ENCODE data around the gene ZBTB16. TPM values are rescaled to one million over a fixed set of nuclear protein-coding genes. Genes with fewer than 3 reads are reported as not detected.

ZBTB16 gene
- total RNA-seq, 1 donor = under 0.01 TPM

DNA sequence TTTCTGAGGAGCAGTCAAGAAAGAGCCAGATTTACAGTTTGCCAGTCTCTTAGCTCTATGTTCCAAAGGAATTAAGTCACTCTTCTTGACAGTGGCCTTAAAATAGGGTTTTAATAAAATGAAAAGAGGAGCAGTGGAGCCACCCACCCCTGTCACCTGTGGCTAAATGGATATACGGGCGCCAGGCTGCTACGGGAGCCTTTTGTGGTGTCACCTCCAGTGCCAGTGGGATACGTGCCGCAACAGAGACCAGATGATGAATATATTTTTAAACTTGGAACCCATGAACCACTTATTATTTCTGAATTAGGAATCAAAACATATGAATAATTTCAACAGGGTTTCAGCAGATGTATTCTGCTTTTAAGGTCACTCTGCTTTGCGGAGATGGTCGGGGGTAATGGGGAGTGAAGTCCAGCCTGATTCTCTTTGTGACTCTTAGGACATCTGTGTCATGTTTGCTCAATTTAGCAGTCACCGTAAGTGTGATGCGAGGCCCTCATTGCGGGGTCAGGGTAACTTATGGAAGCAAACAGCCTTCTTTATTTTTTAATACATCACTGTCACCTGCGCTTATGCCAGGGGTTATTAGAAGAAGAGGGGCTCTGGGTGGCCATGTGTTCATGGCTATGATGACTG, 64.3 kb downstream of the ZBTB16 start:
- Histone ChIP-seq H3K4me3 (ENCODE audit: insufficient read depth, low read length) (no peak overlapping the region), H3K9me3 (ENCODE audit: low read depth, low read length) (no peaks in the 10 kb centered on the region), H3K79me2 (ENCODE audit: insufficient read depth, low read length) (no peaks in the 10 kb centered on the region), H3K36me3 (ENCODE audit: insufficient read depth, low read length) (no peaks in the 10 kb centered on the region), H3K4me2 (ENCODE audit: insufficient read depth, low read length) (no peak overlapping the region), H3K27ac (ENCODE audit: low read depth, low read length) (no peak overlapping the region), H4K20me1 (ENCODE audit: insufficient read depth, low read length) (no peaks in the 10 kb centered on the region), H3K4me1 (ENCODE audit: insufficient read depth, low read length) (no peaks in the 10 kb centered on the region), H2AFZ (ENCODE audit: low read length) (no peak overlapping the region), H3K27me3 (ENCODE audit: insufficient read depth, low read length) (peaks cover 57% of the 10 kb centered on the region)
- TF ChIP-seq CTCF (IDR thresholded peaks at IDR 0.05; ENCODE audit: extremely low read depth, low read depth, low read length) = no peak
- DNase-seq (ENCODE audit: insufficient read length, low spot score, missing footprints) = no peak

DNA sequence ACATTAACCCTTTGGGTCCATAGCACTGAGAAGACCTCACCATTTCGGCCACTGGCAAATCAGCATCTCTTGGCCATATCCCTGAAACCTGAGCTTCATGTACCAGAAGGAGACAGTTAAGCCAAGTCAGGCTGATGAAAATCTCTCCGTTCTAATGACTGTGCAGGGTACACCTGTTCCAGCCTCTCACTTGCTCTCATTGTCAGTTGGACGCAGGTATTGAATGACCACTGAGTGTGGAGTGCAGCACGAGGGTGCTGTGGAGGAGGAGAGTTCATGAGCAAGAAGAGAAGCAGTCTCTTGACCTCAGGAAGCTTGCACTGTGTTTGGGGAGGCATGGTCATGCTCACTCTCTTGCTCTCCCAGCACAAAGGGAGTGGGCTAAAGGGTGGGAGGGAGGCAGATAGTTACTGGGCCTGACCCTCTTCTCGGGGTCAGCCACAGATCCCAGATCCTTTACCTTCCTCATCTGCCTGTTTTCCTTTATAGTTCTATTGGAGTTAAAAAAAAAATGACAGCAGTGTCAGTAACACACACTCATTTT, 65.2 kb downstream of the ZBTB16 start:
- Histone ChIP-seq H3K27me3 (ENCODE audit: insufficient read depth, low read length) (peaks cover 61% of the 10 kb centered on the region), H3K27ac (ENCODE audit: low read depth, low read length) (no peak overlapping the region), H3K4me2 (ENCODE audit: insufficient read depth, low read length) (no peak overlapping the region), H4K20me1 (ENCODE audit: insufficient read depth, low read length) (no peaks in the 10 kb centered on the region), H3K9me3 (ENCODE audit: low read depth, low read length) (no peaks in the 10 kb centered on the region), H3K4me3 (ENCODE audit: insufficient read depth, low read length) (no peak overlapping the region), H2AFZ (ENCODE audit: low read length) (no peak overlapping the region), H3K36me3 (ENCODE audit: insufficient read depth, low read length) (no peaks in the 10 kb centered on the region), H3K4me1 (ENCODE audit: insufficient read depth, low read length) (no peaks in the 10 kb centered on the region), H3K79me2 (ENCODE audit: insufficient read depth, low read length) (no peaks in the 10 kb centered on the region)
- no peak for TF ChIP-seq CTCF (IDR thresholded peaks at IDR 0.05; ENCODE audit: extremely low read depth, low read depth, low read length)
- DNase-seq (ENCODE audit: insufficient read length, low spot score, missing footprints) = no peak

DNA sequence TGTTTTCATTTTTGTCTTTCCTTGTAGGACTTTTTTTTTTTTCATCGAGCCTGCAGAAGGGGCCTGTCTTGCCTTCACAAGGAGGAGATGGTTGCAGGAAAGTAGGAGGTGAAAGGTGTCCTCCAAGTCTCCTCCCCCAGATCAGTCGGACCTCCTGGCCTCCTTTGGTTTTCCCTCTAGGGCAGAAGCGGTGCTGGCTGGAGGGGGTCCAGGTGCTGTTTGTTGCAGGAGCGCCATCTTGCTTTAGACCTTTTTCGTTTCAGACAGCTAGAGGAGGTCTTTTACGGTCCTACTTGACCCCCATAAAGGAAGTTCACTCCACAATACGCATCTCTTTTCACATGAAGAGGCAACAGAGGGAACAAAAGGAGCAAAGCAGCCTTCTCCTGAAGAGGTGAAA, 66.0 kb downstream of the ZBTB16 start:
- peaks cover 59% of the 10 kb centered on the region for H3K27me3 ChIP-seq (ENCODE audit: insufficient read depth, low read length)
- no peaks in the 10 kb centered on the region for H3K4me1 ChIP-seq (ENCODE audit: insufficient read depth, low read length)
- H3K4me2 ChIP-seq (ENCODE audit: insufficient read depth, low read length) = no peak overlapping the region
- H3K4me3 ChIP-seq (ENCODE audit: insufficient read depth, low read length) = no peak overlapping the region
- H3K9me3 ChIP-seq (ENCODE audit: low read depth, low read length) = no peaks in the 10 kb centered on the region
- H4K20me1 ChIP-seq (ENCODE audit: insufficient read depth, low read length) = no peaks in the 10 kb centered on the region
- no peaks in the 10 kb centered on the region for H3K36me3 ChIP-seq (ENCODE audit: insufficient read depth, low read length)
- DNase-seq (ENCODE audit: insufficient read length, low spot score, missing footprints) = no peak
- H3K27ac ChIP-seq (ENCODE audit: low read depth, low read length) = no peak overlapping the region
- no peak overlapping the region for H2AFZ ChIP-seq (ENCODE audit: low read length)
- no peak for TF ChIP-seq CTCF (IDR thresholded peaks at IDR 0.05; ENCODE audit: extremely low read depth, low read depth, low read length)
- H3K79me2 ChIP-seq (ENCODE audit: insufficient read depth, low read length) = no peaks in the 10 kb centered on the region

- TF ChIP-seq CTCF (IDR thresholded peaks at IDR 0.05; ENCODE audit: extremely low read depth, low read depth, low read length) = no peak
- DNase-seq (ENCODE audit: insufficient read length, low spot score, missing footprints) = no peak
- no peaks in the 10 kb centered on the region for H3K9me3 ChIP-seq (ENCODE audit: low read depth, low read length)
- H3K4me3 ChIP-seq (ENCODE audit: insufficient read depth, low read length) = no peak overlapping the region
- no peaks in the 10 kb centered on the region for H3K4me1 ChIP-seq (ENCODE audit: insufficient read depth, low read length)
- no peaks in the 10 kb centered on the region for H3K36me3 ChIP-seq (ENCODE audit: insufficient read depth, low read length)
- no peak overlapping the region for H2AFZ ChIP-seq (ENCODE audit: low read length)
- H3K4me2 ChIP-seq (ENCODE audit: insufficient read depth, low read length) = no peak overlapping the region
- H3K27me3 ChIP-seq (ENCODE audit: insufficient read depth, low read length) = peaks cover 62% of the 10 kb centered on the region
- no peak overlapping the region for H3K27ac ChIP-seq (ENCODE audit: low read depth, low read length)
- no peaks in the 10 kb centered on the region for H3K79me2 ChIP-seq (ENCODE audit: insufficient read depth, low read length)
- no peaks in the 10 kb centered on the region for H4K20me1 ChIP-seq (ENCODE audit: insufficient read depth, low read length)
Observed at GRCh38 chr11:114125959-114126358, 66.4 kb downstream of the ZBTB16 start.
